Endothelial cell (in vitro differentiated cells): ENCODE data around the gene UFD1. TPM values are rescaled to one million over a fixed set of nuclear protein-coding genes. Genes with fewer than 3 reads are reported as not detected.

ENCODE experiments used
- DNase-seq: peaks from one replicate; pipeline ENCODE4 v3.0.0; 2021; ENCODE audit warnings: low spot score
- H3K27ac Mint-ChIP-seq: one replicate; pipeline ENCODE4 v1.8.0; 2021; ENCODE audit warnings: mixed read lengths, inconsistent platforms; ENCODE audit not compliant: unreplicated experiment
- H3K27me3 Mint-ChIP-seq: one replicate; pipeline ENCODE4 v1.8.0; 2021; ENCODE audit warnings: mild to moderate bottlenecking, moderate library complexity, mixed read lengths, inconsistent platforms; ENCODE audit not compliant: unreplicated experiment
- H3K36me3 Mint-ChIP-seq: one replicate; pipeline ENCODE4 v1.8.0; 2021; ENCODE audit warnings: mild to moderate bottlenecking, low read depth, mixed read lengths, inconsistent platforms; ENCODE audit not compliant: unreplicated experiment
- H3K4me1 Mint-ChIP-seq: one replicate; pipeline ENCODE4 v1.8.0; 2021; ENCODE audit warnings: mild to moderate bottlenecking, mixed read lengths, inconsistent platforms; ENCODE audit not compliant: unreplicated experiment
- H3K4me3 Mint-ChIP-seq: one replicate; pipeline ENCODE4 v1.8.0; 2021; ENCODE audit warnings: mild to moderate bottlenecking, mixed read lengths, inconsistent platforms; ENCODE audit not compliant: unreplicated experiment
- H3K9me3 Mint-ChIP-seq: one replicate; pipeline ENCODE4 v1.8.0; 2021; ENCODE audit warnings: mixed read lengths, inconsistent platforms; ENCODE audit not compliant: unreplicated experiment
- CTCF ChIP-seq: fragments of 200-600 bp; sonication (generic); IDR thresholded peaks from one replicate; pipeline ENCODE4 v1.5.0; 2021; ENCODE audit warnings: antibody characterized with exemption; ENCODE audit not compliant: unreplicated experiment
- total RNA-seq: library from RNA; stranded (reverse); fragmentation: NEBNext Ultra II Directional; extraction: Animal tissue kit (Norgen Biotek cat#: 25700); gene quantifications from one replicate; pipeline ENCODE4 v1.2.1, GENCODE V29; 2021; ENCODE audit not compliant: unreplicated experiment

Gene UFD1
- total RNA-seq, 1 donor from 2014 or later, result 86.2 TPM

GRCh38 chr22:19483481-19484244 is 4.7 kb upstream of the UFD1 start:
- Mint-ChIP-seq H3K36me3 (peaks cover 4% of the 10 kb centered on the region), H3K27ac (no peak overlapping the region), H3K27me3 (peaks cover 3% of the 10 kb centered on the region), H3K9me3 (no peaks in the 10 kb centered on the region), H3K4me3 (peak overlapping the region; percentile 7), H3K4me1 (peaks cover 11% of the 10 kb centered on the region)
- no peak for TF ChIP-seq CTCF
- DNase-seq, result no peak

GRCh38 chr22:19482297-19482696 is 3.3 kb upstream of the UFD1 start:
- peaks cover 3% of the 10 kb centered on the region for H3K27me3 Mint-ChIP-seq
- no peak overlapping the region for H3K27ac Mint-ChIP-seq
- peaks cover 17% of the 10 kb centered on the region for H3K4me1 Mint-ChIP-seq
- H3K4me3 Mint-ChIP-seq, result no peak overlapping the region
- H3K9me3 Mint-ChIP-seq, result no peaks in the 10 kb centered on the region
- DNase-seq, result no peak
- peaks cover 4% of the 10 kb centered on the region for H3K36me3 Mint-ChIP-seq
- no peak for TF ChIP-seq CTCF

GRCh38 chr22:19480789-19481188 is 1.8 kb upstream of the UFD1 start:
- no peak for DNase-seq
- Mint-ChIP-seq H3K9me3 (no peaks in the 10 kb centered on the region), H3K4me3 (peak overlapping the region; percentile 90), H3K27me3 (peaks cover 3% of the 10 kb centered on the region), H3K36me3 (peaks cover 6% of the 10 kb centered on the region), H3K4me1 (peaks cover 25% of the 10 kb centered on the region), H3K27ac (no peak overlapping the region)
- no peak for TF ChIP-seq CTCF

- Mint-ChIP-seq H3K36me3 (peaks cover 12% of the 10 kb centered on the region), H3K27ac (peak overlapping the region; percentile 52), H3K27me3 (peaks cover 3% of the 10 kb centered on the region), H3K9me3 (no peaks in the 10 kb centered on the region), H3K4me3 (peak overlapping the region; percentile 90), H3K4me1 (peaks cover 25% of the 10 kb centered on the region)
- TF ChIP-seq CTCF, result no peak
- DNase-seq, result no peak
Observed at GRCh38 chr22:19480173-19480568, 1.2 kb upstream of the UFD1 start.
